HEK293 (cell line): Measurements from ENCODE around the gene PANK4.

Experiments
- CTCF ChIA-PET: fragments of 350-600 bp; formaldehyde crosslinking; extraction: SDS; loops from one replicate; lab custom pipeline; 2021; ENCODE audit warnings: antibody characterized with exemption; lab: Yijun Ruan, JAX
- POLR2A ChIA-PET: fragments of 300-600 bp; formaldehyde crosslinking; extraction: SDS; loops from one replicate; lab custom pipeline; 2020; ENCODE audit warnings: antibody characterized with exemption, inconsistent platforms; lab: Yijun Ruan, JAX
- H3K27ac ChIP-seq: fragments of 200-500 bp; sonication (Bioruptor generic); 2 replicates; pipeline ENCODE4 v1.5.1; 2014; ENCODE audit warnings: low read depth, low read length, control low read depth, inconsistent platforms; ENCODE audit errors: extremely low read depth
- H3K36me3 ChIP-seq, 2 experiments: fragments of 200-500 bp in 1 of 2; sonication (Bioruptor generic) in 1 of 2; 1 replicate in 1 of 2; 2 replicates in 1 of 2; pipeline ENCODE4 v1.5.1; 2014 to 2017; ENCODE audit warnings: inconsistent platforms in 2 of 2, low read length in 2 of 2; ENCODE audit not compliant: control insufficient read depth in 2 of 2, insufficient read depth in 1 of 2
- H3K4me1 ChIP-seq: fragments of 200-500 bp; sonication (Bioruptor generic); 2 replicates; pipeline ENCODE4 v1.5.1; 2014; ENCODE audit warnings: mild to moderate bottlenecking, low read length, inconsistent platforms; ENCODE audit not compliant: control insufficient read depth, insufficient read depth
- H3K4me3 ChIP-seq: 2 replicates; pipeline ENCODE4 v1.5.1; 2011; ENCODE audit warnings: low read depth, mild to moderate bottlenecking, control low read depth, low read length, moderate library complexity
- H3K9me3 ChIP-seq: fragments of 200-500 bp; sonication (Bioruptor generic); 2 replicates; pipeline ENCODE4 v1.5.1; 2014; ENCODE audit warnings: low read depth, low read length, inconsistent platforms; ENCODE audit not compliant: control insufficient read depth, insufficient read depth
- GLIS1 ChIP-seq: fragments of 450-650 bp; formaldehyde crosslinking; IDR thresholded peaks from 2 replicates; pipeline ENCODE4 v1.5.1; 2016; ENCODE audit warnings: missing biosample characterization, missing genetic modification characterization
- GLIS2 ChIP-seq: fragments of 450-650 bp; formaldehyde crosslinking; IDR thresholded peaks from 2 replicates; pipeline ENCODE4 v1.5.1; 2016; ENCODE audit warnings: missing biosample characterization, missing genetic modification characterization
- PRDM1 ChIP-seq: fragments of 450-650 bp; formaldehyde crosslinking; IDR thresholded peaks from 2 replicates; pipeline ENCODE4; 2016; ENCODE audit warnings: missing biosample characterization, missing genetic modification characterization
- PRDM4 ChIP-seq: fragments of 450-650 bp; formaldehyde crosslinking; IDR thresholded peaks from 2 replicates; pipeline ENCODE4 v1.5.1; 2017; ENCODE audit warnings: missing biosample characterization, missing genetic modification characterization
- REST ChIP-seq: fragments of 450-650 bp; formaldehyde crosslinking; IDR thresholded peaks from 2 replicates; pipeline ENCODE4 v1.5.1; 2016; ENCODE audit warnings: missing biosample characterization, missing genetic modification characterization
- SCRT1 ChIP-seq: fragments of 450-650 bp; formaldehyde crosslinking; IDR thresholded peaks from 2 replicates; pipeline ENCODE4 v1.5.1; 2016; ENCODE audit warnings: missing biosample characterization, missing genetic modification characterization, borderline replicate concordance
- TCF7L2 ChIP-seq: IDR thresholded peaks from 2 replicates; pipeline ENCODE4 v1.6.1; 2011; ENCODE audit warnings: low read depth, mild to moderate bottlenecking, inconsistent platforms, low read length, moderate library complexity, borderline replicate concordance
- TSHZ1 ChIP-seq: fragments of 450-650 bp; formaldehyde crosslinking; IDR thresholded peaks from 2 replicates; pipeline ENCODE4 v1.5.1; 2016; ENCODE audit warnings: missing biosample characterization, missing genetic modification characterization, borderline replicate concordance
- ZBTB49 ChIP-seq: fragments of 450-650 bp; formaldehyde crosslinking; IDR thresholded peaks from 2 replicates; pipeline ENCODE4 v1.5.1; 2016; ENCODE audit warnings: missing biosample characterization, missing genetic modification characterization, low read depth
- ZBTB8A ChIP-seq: fragments of 450-650 bp; formaldehyde crosslinking; IDR thresholded peaks from 2 replicates; pipeline ENCODE4 v1.5.1; 2016; ENCODE audit warnings: missing biosample characterization, missing genetic modification characterization
- ZNF558 ChIP-seq: fragments of 450-650 bp; formaldehyde crosslinking; IDR thresholded peaks from 2 replicates; pipeline ENCODE4 v1.5.1; 2016; ENCODE audit warnings: missing biosample characterization, missing genetic modification characterization
- ZNF610 ChIP-seq: fragments of 450-650 bp; formaldehyde crosslinking; IDR thresholded peaks from 2 replicates; pipeline ENCODE4 v1.5.1; 2016; ENCODE audit warnings: missing biosample characterization, missing genetic modification characterization, borderline replicate concordance
- TF ChIP-seq, protein P1 (sequence below): fragments of 450-650 bp; formaldehyde crosslinking; IDR thresholded peaks from 2 replicates; pipeline ENCODE4 v1.5.1; 2016; ENCODE audit warnings: missing biosample characterization, missing genetic modification characterization
- TF ChIP-seq, protein P2 (sequence below): fragments of 450-650 bp; formaldehyde crosslinking; IDR thresholded peaks from 2 replicates; pipeline ENCODE4 v1.5.1; 2016; ENCODE audit warnings: missing biosample characterization, missing genetic modification characterization

Gene PANK4

GRCh38 chr1:2507744-2508155, 18.6 kb downstream of the PANK4 start:
- TF ChIP-seq REST (tag by site-specific recombination) = peak; percentile 85
- TF ChIP-seq GLIS2 (tag by site-specific recombination) = peak; percentile 73
- peak; percentile 42; the same call in 1 of the 2 replicates for TF ChIP-seq GLIS1
- TF ChIP-seq PRDM1 (tag by site-specific recombination) = no peak
- no peak for TF ChIP-seq ZNF558 (tag by site-specific recombination)
- ChIA-PET POLR2A (interaction anchor here (1.2 to 1.5 kb wide), 2 partner anchors 19 to 38 kb away, joined by 4 read pairs; partner anchors contain the start of gene PANK4), CTCF (no interaction called here)
- Histone ChIP-seq H3K27ac (no peak overlapping the region), H3K9me3 (no peaks in the 10 kb centered on the region), H3K4me3 (no peak overlapping the region), H3K36me3 (peaks cover 0 to 58% of the 10 kb centered on the region in 2 experiments; a peak in 1 of 3 replicates), H3K4me1 (no peaks in the 10 kb centered on the region)

DNA sequence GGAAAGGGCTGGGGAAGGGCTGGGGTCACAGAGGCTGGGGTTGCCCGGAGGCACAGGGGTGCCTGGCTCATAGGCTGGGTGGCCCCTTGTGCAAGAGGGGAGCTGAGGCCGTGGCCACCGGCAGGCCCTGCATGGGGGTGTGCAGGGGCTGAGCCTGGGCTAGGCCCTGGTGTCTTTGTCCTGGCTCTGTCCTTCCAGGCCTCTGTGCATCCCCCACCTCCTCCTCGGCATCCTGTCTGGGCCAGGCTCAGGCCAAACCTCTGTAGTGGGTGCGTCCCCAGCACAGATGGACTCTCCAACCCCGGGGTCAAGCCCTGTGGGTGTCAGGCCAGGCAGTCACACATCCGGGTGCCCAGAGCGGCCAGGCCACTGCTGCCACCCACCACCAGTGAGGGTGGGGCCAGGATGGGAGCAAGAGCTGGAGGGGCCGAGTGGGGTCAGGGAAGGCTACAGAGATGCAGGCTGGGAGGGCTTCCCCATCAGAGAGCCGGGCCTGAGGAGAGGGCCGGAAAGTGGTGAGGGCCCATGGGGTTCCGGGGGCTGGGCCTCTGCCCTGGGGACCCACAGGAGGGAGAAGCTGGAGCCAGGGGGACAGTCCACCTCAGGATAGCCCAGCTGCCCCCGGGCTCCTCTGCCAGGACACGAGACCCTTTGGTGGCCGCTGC, 19.4 kb downstream of the PANK4 start:
- H3K36me3 ChIP-seq = peaks cover 0 to 51% of the 10 kb centered on the region in 2 experiments; a peak in 1 of 3 replicates

More for the DNA sequence above, 19.4 kb downstream of the PANK4 start:
- Histone ChIP-seq H3K4me3 (no peak overlapping the region), H3K27ac (no peak overlapping the region), H3K9me3 (no peaks in the 10 kb centered on the region), H3K4me1 (no peaks in the 10 kb centered on the region)
- CTCF ChIA-PET = no interaction called here
- TF ChIP-seq ZBTB49 (tag by site-specific recombination) = no peak
- TF ChIP-seq TSHZ1 (tag by site-specific recombination) = no peak
- TF ChIP-seq SCRT1 (tag by site-specific recombination) = no peak
- TF ChIP-seq ZBTB8A = peak; percentile 9; the same call in 1 of the 2 replicates
- no peak for TF ChIP-seq PRDM1 (tag by site-specific recombination)
- TF ChIP-seq TCF7L2 = no peak
- TF ChIP-seq ZNF610 (tag by site-specific recombination) = no peak
- TF ChIP-seq, protein P1, sequence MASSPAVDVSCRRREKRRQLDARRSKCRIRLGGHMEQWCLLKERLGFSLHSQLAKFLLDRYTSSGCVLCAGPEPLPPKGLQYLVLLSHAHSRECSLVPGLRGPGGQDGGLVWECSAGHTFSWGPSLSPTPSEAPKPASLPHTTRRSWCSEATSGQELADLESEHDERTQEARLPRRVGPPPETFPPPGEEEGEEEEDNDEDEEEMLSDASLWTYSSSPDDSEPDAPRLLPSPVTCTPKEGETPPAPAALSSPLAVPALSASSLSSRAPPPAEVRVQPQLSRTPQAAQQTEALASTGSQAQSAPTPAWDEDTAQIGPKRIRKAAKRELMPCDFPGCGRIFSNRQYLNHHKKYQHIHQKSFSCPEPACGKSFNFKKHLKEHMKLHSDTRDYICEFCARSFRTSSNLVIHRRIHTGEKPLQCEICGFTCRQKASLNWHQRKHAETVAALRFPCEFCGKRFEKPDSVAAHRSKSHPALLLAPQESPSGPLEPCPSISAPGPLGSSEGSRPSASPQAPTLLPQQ (tag by site-specific recombination) = no peak
- TF ChIP-seq PRDM4 (tag by site-specific recombination) = no peak
- TF ChIP-seq, protein P2, sequence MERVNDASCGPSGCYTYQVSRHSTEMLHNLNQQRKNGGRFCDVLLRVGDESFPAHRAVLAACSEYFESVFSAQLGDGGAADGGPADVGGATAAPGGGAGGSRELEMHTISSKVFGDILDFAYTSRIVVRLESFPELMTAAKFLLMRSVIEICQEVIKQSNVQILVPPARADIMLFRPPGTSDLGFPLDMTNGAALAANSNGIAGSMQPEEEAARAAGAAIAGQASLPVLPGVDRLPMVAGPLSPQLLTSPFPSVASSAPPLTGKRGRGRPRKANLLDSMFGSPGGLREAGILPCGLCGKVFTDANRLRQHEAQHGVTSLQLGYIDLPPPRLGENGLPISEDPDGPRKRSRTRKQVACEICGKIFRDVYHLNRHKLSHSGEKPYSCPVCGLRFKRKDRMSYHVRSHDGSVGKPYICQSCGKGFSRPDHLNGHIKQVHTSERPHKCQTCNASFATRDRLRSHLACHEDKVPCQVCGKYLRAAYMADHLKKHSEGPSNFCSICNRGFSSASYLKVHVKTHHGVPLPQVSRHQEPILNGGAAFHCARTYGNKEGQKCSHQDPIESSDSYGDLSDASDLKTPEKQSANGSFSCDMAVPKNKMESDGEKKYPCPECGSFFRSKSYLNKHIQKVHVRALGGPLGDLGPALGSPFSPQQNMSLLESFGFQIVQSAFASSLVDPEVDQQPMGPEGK = peak; percentile 17; the same call in 1 of the 2 replicates
- POLR2A ChIA-PET = interaction anchor here (1.2 to 1.5 kb wide), 3 partner anchors 20 to 39 kb away, joined by 4 to 7 read pairs (median 4); partner anchors contain the start of gene PANK4
